Measurements from ENCODE around the gene ADPRS.

The ADPRS gene

DNA sequence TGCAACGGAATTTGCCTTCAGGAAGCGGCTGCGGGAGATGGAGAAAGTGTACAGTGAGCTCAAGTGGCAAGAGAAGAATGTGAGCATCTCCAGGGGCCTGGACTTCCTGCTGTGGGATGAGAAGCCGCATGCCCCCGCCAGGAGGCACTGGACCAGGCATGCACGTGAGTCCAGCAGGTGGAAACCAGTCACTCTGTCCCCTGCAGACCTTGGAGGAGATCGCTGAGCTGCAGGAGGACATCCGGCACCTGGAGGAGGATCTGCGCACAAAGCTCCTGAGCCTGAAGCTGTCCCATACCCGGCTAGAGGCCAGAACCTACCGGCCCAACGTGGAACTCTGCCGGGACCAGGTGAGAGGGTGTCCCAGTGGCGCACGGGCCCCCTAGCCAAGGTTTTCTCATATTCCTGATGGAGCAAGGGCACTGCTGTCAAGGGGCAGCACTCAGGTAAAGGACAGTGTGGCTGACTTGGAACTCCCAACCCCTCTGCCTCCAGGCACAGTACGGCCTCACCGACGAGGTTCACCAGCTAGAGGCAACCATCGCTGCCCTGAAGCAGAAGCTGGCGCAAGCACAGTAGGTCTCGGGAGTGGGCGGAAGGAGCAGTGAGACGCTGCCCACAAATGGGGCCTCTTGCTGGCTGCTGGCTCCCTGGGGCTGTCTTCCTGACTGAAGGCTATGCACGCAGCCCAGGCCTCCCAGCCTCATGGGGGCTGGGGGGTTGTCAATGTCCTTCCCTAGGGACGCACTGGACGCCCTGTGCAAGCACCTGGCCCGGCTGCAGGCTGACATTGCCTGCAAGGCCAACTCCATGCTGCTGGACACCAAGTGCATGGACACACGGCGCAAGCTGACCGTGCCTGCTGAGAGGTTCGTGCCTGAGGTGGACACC is 1.2 kb upstream of the ADPRS start:
- no peak for DNase-seq (ENCODE audit: low read depth, low spot score)

DNA sequence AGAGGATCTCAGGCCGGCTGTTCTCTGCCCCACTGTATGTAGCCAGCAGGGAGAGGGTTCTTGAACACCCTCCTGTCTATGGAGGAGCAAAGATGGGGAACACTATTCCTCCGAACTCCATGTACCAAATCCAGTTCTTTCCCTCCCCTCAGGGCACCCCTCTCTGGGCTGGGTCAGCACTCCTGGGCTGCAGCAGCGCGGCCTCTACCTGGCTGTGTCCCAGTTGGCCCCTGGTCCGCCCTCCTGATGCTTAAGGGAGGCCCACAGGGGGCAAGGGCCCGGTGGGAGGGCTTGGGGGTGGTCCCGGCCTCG is 471 bp upstream of the ADPRS start:
- DNase-seq (ENCODE audit: low read depth, low spot score): no peak

DNA sequence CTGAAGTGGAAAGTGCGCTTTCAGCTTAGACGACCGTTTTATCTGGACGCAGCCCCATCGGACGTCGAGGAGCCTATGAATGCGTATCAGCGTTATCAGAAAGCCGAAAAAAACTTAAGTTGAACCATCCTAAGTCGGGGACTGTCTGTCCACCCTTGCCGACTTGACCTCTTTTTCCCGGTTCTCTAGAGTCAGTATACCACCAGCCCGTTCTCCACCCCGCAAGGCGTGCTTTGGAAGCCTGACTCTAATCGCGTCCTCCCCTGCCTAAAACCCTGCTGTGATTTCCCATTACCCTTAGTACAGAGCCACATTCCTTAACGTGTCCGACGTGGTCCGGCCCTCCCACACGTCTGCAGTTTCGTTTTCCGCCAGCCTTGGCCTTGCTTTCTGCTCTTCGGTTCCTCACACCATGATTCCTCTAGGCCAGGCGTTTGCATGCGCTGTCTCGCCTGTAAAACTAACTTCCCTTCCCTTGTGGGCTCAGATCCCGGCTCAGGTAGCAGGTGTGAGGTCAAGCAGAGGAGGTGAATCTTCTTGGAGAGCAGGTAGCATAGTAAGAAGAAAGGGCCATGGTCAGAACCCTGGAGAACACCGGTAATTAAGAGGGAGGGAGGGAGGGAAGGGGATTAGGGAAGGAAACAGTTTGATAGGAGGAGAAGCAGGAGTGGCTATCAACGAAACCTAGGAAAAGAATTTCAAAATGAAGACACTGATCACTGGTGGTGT is 865 bp downstream of the ADPRS start:
- DNase-seq (ENCODE audit: low read depth, low spot score): no peak

DNA sequence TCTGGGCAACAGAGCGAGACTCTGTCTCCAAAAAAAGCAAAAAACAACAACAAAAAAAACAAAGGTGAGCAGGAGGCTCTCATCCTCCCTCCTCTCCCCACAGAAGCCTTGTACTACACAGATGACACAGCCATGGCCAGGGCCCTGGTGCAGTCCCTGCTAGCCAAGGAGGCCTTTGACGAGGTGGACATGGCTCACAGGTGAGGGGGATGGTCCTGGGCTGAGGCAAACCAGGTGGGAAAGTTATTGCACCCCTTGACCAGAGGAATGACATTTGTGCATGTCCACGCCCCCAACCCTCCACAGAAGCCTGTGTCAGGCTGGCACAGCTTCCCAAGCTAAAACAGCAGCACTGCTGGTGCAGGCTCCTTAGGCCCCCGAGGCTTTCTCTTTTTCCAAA is 2.4 kb downstream of the ADPRS start:
- no peak for DNase-seq (ENCODE audit: low read depth, low spot score)

DNA sequence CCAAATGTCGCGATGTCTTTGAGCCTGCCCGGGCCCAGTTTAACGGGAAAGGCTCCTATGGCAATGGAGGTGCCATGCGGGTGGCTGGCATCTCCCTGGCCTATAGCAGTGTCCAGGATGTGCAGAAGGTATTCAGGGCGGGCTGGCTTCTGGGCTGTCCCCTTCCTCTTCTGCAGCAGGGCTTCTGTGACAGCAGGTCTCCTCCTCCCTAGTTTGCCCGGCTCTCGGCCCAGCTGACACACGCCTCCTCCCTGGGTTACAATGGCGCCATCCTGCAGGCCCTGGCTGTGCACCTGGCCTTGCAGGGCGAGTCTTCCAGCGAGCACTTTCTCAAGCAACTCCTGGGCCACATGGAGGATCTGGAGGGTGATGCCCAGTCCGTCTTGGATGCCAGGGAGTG is 3.0 kb downstream of the ADPRS start:
- DNase-seq (ENCODE audit: low read depth, low spot score): no peak

DNA sequence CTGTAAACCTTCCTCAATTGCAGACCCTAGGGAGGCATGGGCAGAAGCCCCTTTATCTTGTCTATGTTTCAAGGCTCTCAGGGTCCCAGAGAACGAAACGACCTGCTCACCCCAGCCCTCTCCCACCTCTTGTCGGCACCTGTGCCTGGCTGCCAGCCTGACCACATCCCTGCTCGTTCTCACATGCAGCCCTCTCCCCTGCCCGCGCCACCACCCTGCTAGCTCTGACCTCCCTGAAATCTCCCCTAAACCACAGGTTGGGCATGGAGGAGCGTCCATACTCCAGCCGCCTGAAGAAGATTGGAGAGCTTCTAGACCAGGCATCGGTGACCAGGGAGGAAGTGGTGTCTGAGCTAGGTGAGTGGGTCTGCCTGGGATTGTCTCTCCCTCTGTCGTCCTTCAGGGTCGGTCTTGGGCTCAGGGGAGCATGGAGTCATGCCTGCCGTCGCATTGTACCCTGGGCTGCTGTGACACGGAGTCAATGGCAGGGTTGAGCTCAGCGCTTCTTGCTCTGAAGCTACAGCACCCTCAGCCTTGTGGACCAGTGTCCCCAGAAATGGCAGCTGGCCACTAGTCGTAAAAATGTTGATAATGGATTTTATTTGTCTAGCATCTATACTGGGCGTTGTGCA is 3.6 kb downstream of the ADPRS start:
- DNase-seq (ENCODE audit: low read depth, low spot score): no peak

DNA sequence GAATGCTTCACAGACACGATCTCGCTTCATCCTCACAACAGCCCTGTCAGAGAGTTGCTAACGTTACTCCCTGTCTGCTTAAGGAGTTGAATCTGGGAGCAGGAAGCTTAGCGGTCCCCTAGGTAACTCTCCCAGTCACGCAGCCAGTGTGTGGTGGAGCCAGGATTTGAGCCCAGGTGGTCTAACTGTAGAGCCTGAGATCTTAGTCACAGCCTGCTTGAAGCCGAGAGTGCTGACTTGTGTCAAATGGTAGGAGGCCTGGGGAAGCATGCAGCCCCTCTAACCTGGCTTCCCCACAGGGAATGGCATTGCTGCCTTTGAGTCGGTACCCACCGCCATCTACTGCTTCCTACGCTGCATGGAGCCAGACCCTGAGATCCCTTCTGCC is 4.1 kb downstream of the ADPRS start:
- DNase-seq (ENCODE audit: low read depth, low spot score): no peak

DNA sequence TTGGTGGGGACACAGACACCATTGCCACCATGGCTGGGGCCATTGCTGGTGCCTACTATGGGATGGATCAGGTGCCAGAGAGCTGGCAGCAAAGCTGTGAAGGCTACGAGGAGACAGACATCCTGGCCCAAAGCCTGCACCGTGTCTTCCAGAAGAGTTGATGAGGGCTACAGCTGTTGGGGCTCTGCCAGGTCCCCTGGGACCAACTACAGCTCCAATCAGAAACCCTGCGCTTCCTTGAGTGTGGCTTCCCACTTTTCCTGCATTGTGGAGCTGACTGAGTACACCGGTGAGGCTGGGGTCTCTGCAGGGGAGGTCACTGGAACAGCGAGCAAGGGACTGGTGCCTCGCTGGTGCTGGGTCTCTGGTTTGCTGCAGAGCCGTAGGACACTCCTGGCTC is 4.5 kb downstream of the ADPRS start:
- no peak for DNase-seq (ENCODE audit: low read depth, low spot score)

DNA sequence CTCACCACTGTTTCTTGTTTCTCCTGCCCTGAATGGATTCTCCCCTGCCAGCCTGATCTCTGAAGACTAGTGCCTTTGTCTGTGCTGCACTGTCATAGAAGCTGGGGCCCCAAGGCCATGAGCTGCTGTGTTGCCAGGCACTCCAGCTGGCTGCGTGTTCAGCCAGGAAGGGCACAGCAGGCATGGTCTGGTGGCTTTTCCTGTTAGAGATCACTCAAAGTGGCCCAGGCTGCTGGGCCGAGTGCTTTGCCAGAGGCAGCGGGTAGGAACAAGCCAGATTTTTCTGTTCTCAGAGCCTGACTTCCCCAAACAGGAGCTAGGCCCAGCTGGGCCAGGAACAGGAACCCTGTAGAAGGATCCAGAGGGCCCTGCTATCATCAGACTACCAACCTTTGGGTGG is 5.2 kb downstream of the ADPRS start:
- no peak for DNase-seq (ENCODE audit: low read depth, low spot score)

DNA sequence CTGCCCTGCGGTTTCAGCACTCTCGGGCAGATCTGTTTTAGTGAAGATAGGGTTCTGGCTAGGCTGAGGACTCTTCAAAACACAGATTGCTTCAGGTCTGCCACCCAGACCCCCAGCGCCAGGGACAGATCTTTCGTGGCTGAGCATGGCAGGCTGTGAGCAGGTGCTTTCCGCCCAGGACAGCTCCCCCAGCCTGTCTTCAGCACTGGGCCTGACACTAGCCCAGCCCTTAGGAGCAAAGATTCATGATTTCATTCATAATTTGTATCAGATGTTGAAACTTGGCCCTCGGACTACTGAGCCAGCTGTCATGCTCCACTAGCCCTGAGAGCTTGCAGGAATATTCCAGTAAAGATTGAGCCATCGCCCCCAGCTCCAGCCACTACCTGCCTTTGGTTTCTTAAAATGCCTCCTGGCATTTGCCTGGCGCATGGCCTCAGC is 5.9 kb downstream of the ADPRS start:
- no peak for DNase-seq (ENCODE audit: low read depth, low spot score)

DNA sequence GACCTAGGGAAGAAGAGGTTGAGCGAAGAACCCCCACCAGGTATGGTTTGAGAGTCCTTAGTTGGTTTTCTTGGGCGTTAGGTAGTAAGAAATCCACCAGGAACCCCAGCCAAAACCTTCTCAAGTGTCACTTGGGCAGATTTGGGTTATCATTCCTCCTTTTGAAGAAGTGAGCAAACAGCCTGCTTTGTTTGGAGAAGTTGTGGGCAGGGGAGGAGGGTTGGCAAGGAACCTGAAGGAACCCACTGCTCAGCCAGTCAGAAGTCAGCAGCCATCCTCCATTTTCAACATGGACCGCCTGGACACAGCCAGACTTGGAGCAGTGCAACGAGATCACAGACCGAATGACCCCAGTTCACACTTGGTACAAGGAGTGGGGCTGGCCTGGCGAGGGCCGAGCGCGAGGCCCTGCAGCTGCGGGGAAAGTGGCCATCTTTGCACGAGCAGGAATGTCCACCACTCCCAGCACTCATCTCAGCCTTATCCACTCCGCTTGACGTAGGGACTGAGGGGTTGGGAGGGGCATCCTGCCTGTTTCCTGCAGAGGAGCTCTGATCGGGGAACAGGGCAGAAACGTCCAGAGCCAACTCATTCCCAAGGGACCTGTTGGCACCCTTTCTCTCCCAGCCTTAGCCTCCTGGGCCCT is 7.2 kb downstream of the ADPRS start:
- no peak for DNase-seq (ENCODE audit: low read depth, low spot score)

DNA sequence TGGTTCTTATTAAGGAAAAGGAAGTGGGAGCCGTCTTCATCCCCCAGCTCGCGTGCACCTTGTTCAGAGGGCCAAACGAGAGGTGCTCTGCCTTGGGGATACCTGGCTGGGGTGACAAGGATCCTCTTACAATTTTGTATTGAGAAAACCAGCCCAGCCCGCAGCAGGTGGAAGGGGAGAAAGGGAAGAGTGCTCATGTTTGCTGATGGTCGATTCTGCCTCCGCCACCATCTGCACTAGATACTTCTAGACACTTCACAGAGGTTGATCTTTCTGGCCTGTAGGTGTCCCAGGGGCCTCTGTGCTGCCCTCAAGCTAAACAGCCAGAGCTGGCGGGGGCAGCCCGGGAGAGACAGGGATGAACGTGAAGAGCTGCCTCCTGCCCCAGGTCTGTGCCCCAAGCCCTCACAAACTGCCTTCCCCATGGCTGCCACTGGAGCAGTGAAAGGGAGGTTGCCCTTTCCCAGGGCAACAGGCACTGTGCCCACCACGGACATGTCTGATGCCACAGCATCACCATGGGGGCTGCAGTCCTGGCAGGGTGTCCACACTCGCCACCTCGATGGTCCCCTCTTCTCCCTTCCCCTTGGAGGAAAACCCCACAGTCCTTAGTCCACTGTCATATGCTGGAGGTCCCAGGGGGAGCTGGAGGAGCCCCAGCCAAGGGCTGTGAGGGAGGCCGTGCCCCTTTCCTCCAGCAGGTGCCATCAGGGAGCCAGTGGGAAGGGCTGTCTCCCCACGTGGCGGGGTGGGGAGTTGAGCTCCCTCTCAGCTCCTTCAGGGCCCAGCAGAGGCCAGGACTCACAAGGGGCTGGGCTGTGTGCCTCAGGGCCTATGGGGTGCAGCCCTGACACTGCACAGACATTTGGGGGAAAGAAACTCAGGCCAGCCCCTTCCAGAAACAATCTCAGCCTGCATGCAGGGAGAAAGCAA is 8.1 kb downstream of the ADPRS start:
- DNase-seq (ENCODE audit: low read depth, low spot score): no peak

DNA sequence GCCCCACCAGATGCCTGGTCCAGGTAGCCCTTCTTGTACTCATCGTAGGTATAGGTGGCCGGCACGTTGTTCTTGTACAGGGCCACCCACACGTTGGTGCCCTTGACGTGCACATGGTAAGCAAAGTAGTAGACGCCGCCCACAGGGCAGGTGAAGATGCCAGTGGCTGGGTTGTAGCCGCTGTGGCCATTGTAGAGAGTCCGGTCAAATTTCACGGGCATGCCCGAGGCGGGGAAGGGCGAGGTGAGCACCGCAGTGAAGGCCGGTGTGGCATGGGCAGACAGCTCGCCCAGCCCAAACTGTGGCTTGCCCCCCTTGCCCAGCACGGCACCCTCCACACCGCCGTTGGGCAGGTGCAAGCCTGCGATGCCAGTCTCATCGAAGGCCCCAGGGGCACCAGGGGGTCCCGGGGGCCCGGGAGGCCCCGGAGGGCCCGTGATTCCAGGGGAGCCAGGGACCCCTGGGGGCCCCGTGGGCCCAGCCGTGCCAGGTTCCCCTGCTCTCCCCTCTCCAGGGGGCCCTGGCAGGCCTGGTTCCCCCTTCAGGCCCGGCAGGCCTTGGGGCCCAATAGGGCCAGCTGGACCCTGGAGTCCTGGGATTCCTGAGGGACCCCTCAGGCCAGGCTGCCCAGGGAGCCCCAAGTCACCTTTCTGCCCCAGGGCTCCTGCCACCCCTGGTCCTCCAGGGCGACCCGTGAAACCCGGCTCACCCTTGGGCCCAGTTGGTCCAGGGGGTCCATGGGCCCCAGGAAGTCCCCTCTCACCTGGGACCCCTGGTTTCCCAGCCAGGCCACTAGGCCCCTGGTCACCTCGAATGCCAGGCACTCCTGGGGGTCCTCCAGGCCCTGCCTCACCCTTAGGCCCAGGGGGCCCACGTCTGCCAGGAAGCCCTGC is 9.2 kb downstream of the ADPRS start:
- no peak for DNase-seq (ENCODE audit: low read depth, low spot score)

DNA sequence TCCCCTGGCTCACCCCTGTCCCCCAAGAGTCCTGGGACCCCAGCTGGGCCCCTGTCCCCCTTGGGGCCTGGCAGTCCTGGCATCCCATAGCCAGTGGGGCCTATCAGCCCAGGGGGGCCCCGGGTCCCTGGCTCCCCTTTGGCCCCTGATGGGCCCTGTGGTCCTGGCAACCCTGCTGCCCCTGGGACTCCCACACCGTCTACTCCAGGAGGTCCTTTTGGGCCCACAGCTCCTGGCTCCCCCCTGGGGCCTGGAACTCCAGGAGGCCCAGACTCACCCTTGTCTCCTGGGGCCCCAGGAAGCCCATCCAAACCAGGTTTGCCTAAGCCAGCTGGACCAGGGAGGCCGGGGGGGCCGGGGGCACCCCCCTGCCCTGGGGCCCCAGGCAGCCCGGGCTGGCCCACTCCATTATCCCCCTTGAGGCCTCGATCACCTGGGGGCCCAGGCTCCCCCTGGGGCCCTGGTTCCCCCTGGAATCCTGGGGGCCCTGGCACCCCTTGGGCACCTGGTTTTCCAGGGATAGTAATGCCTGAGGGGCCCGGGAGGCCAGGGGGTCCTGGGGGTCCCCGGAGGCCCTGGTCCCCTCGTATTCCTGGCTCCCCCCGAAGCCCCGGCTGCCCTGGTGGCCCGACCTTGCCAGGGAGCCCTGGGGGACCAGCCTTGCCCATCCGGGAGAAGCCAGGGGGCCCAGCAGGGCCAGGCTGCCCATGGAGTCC is 10.1 kb downstream of the ADPRS start:
- DNase-seq (ENCODE audit: low read depth, low spot score): no peak

DNA sequence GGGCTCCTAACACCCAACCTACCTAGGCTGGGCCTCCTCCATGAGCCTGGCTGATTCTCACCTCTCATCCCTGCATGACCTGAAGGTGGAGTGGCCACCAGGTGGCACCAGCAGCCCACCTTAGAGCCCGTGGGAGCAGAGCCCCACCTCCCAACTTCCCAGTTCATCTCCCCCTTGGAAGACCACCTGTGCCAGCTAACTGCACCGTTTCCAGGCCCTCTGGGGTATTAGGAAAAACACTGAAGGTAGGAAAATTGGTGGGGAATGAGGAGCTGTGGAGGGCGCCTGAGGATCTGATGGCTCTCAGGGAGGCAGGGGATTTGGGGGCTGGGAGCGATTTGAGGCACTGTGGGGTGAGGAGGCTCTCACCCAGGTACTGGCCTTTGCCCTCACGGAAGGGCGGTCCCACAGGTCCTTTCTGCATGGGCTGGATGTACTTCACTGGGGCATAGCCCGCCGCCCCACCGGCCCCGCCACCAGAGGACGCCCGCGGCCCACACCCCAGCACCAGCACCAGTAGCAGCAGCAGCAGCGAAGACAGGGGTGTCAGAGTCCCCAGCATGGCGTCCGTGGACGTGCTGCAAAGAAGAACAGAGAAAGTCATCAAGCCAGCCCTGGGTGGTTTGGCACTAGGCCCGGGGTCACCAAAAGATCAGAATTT is 11.1 kb downstream of the ADPRS start:
- peak; percentile 49 for DNase-seq (ENCODE audit: low read depth, low spot score)

DNA sequence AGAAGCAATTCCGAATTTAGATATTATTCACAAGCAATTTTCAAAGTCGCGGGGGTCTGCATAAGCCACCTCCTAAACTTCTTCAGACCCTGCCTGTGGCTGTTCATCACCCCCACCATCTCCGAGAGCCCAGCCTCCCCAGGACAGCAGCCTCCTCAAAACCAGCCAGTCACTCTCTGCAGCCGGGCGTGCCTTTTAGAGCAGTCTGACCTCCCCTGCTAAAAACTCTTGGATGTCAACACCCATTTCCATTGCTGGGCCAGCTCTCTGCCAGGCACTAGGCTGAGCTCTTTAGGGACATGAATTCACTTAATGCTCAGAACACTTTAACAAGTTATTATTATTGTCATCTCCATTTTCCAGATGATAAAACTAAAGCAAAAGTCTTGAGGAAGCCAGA is 11.7 kb downstream of the ADPRS start:
- no peak for DNase-seq (ENCODE audit: low read depth, low spot score)

DNA sequence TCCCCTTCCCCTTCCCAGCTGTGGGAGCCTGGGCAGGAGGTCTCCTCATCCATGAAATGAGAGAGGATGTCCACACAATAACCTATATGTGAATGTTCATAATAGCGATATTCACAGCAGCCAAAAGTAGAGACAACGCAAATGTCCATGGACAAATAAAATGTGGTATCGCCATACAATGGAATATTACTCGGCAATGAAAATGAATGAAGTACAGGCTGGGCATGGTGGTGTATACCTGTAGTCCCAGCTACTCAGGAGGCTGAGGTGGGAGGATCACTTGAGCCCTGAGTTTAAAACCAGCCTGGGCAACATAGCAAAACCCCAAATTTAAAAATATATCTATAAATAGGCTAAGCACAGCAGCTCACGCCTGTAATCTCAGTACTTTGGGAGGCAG is 12.9 kb downstream of the ADPRS start:
- no peak for DNase-seq (ENCODE audit: low read depth, low spot score)

DNA sequence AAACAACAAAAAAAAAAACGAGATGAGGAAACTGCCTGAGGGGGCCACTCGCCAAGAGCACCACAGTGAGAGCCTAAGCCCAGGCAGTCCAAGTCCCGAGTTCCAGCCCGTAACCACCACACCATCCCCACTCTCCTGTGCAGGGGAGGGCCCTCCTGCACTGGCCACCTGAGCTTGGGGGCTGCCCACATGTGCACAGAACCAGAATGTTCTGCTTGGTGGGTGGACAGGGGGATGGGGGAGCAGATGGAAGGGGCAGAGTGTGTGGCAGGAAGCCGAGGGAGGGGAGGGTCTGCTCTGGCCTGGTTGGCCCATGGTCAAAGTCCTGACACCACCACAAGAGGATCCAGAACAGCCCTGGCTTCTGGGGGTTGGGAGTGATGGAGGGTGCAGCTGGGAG is 17.6 kb downstream of the ADPRS start:
- DNase-seq (ENCODE audit: low read depth, low spot score): no peak

DNA sequence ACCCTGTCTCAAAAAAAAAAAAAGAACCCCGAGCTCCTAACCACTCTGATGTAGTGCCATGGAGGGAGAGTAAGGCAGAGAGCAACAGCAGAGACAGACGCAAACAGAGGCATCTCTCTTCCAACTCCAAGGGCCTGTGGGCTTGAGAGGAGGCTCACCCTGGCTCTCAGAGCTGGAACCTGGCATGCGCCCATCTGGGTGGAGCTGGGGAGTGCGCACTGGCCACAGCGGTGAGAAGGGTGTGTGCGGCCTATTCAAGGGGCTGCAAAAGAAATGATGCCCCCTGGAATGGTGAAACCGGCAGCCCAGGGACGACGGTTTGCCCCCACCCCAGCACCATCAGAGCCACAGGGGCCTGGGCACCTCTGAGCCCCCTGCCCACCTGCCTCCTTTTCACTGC is 18.7 kb downstream of the ADPRS start:
- no peak for DNase-seq (ENCODE audit: low read depth, low spot score)

Data from activated naive CD8-positive, alpha-beta T cell treated with anti-CD3 and anti-CD28 coated beads, Interleukin-2, amount 50 U/mL, for 16 hours (primary cell).